Spleen (tissue), 7 donors: ENCODE measurements around the gene TRIM56.

Experiments
- CTCF ChIP-seq, 11 experiments: fragments of 200-600 bp in 7 of 11; fragments of 450-650 bp in 4 of 11; sonication (generic) in 4 of 11; IDR thresholded peaks in 8 of 11; conservative IDR thresholded peaks in 3 of 11; 1 replicate in 7 of 11; 2 replicates in 4 of 11; pipeline versions ENCODE4 v1.4.0 to v1.8.0; 2016 to 2021; ENCODE audit warnings: antibody characterized with exemption in 11 of 11, inconsistent platforms in 4 of 11, mild to moderate bottlenecking in 1 of 11
- POLR2A ChIP-seq, 3 donors: fragments of 450-650 bp; IDR thresholded peaks; one replicate each; pipeline ENCODE4 v1.5.1; 2017; ENCODE audit warnings: antibody characterized with exemption in 3 of 3, mild to moderate bottlenecking in 1 of 3
- POLR2AphosphoS5 ChIP-seq, 3 donors: sonication (generic); formaldehyde crosslinking; IDR thresholded peaks; one replicate each; pipeline ENCODE4 v1.5.1; 2017; ENCODE audit warnings: antibody characterized with exemption in 3 of 3
- donor health status: DM: no; HTN: no; CAD: no; lungs with moderate emphysema.
- donor health status: DM: no; HTN: no; CAD: no.
- donor health status: DM: no; HTN: no; CAD: no.

DNA sequence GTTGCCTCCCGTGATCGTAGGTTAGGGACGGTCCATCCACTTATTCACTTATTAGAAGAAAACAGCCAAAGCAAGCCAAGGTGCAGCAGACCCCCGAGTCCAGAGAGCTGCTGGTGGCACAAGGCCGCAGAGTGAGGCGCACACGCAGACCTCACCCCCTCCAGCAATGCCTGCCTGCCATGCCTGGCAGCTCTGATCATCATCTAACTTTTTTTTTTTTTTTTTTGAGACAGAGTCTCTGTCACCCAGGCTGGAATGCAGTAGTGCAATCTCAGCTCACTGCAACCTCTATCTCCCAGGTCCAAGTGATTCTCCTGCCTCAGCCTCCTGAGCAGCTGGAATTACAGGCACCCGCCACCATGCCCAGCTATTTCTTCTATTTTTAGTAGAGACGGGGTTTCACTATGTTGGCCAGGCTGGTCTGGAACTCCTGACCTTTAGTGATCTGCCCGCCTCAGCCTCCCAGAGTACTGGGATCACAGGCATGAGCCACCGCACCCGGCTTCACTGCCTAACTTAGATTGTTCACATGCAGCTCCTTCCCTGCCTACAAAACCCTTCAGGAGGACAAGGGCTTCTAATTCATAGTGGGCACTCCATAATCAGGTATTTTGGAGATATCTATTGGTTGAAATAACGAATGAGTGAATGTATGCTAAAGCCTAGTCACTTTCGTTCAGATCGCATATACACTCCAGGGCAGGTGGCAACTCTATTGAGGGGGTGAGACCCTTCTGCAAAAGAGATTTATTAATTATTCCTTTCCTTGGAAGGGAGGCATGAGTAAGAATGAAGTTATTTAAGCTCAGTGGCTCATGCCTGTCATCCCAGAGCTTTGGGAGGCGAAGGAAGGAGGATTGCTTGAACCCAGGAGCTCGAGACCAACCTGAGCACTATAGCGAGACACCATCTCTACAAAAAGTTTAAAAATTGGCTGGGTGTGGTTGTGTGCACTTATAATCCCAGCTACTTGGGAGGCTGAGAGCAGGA is 15.9 kb downstream of the TRIM56 start:
- TF ChIP-seq CTCF (IDR thresholded peaks at IDR 0.05 in 8 of 11, conservative IDR thresholded peaks at IDR 0.05 in 3 of 11) = no peak
- TF ChIP-seq POLR2A (IDR thresholded peaks at IDR 0.05) = no peak
- TF ChIP-seq POLR2AphosphoS5 (IDR thresholded peaks at IDR 0.05) = no peak
